A673 (cell line): Measurements from ENCODE around the gene ABCB9. TPM values are rescaled to one million over a fixed set of nuclear protein-coding genes. Genes with fewer than 3 reads are reported as not detected.

ENCODE experiments used
- BruUV-seq: library from RNA; stranded (reverse); fragments of 400-500 nt; replicated peaks from 2 replicates; lab custom pipeline; 2021; lab: Mats Ljungman, UMichigan
- CTCF ChIA-PET: fragments of 300-600 bp; sonication (Branson Sonifier 250); formaldehyde crosslinking; loops from one replicate; lab custom pipeline; 2022; ENCODE audit warnings: antibody characterized with exemption; lab: Charles Lee
- POLR2A ChIA-PET: fragments of 300-600 bp; sonication (Branson Sonifier 250); formaldehyde crosslinking; loops from one replicate; lab custom pipeline; 2022; ENCODE audit warnings: antibody characterized with exemption; ENCODE audit not compliant: low non-redundant PET; lab: Charles Lee
- DNase-seq: peaks from one replicate; pipeline ENCODE4 v3.0.0-alpha.2; 2015; ENCODE audit warnings: low spot score
- H3K27ac ChIP-seq: fragments of 200-600 bp; sonication (generic); 2 replicates; pipeline ENCODE4 v1.5.1; 2016; ENCODE audit warnings: mixed run types, low read depth, mild to moderate bottlenecking, mixed read lengths, antibody characterized with exemption, low read length; ENCODE audit not compliant: poor library complexity, severe bottlenecking
- H3K27me3 ChIP-seq: fragments of 200-600 bp; sonication (generic); replicated peaks from 2 replicates; pipeline ENCODE4 v1.6.1; 2017; ENCODE audit warnings: mixed run types, low read depth, mild to moderate bottlenecking, mixed read lengths, antibody characterized with exemption, low read length; ENCODE audit not compliant: insufficient read depth, poor library complexity
- H3K36me3 ChIP-seq: fragments of 200-600 bp; sonication (generic); 2 replicates; pipeline ENCODE4 v1.6.1; 2016; ENCODE audit warnings: mixed run types, mild to moderate bottlenecking, mixed read lengths, antibody characterized with exemption, low read length; ENCODE audit not compliant: insufficient read depth, poor library complexity, severe bottlenecking
- H3K4me1 ChIP-seq: fragments of 200-600 bp; sonication (generic); 2 replicates; pipeline ENCODE4 v1.6.1; 2017; ENCODE audit warnings: mixed run types, mild to moderate bottlenecking, mixed read lengths, antibody characterized with exemption, low read length; ENCODE audit not compliant: insufficient read depth, poor library complexity, severe bottlenecking
- H3K4me3 ChIP-seq: fragments of 200-600 bp; sonication (generic); 2 replicates; pipeline ENCODE4 v1.5.1; 2016; ENCODE audit warnings: low read depth, mixed run types, mild to moderate bottlenecking, mixed read lengths, low read length; ENCODE audit not compliant: poor library complexity, severe bottlenecking
- H3K9me3 ChIP-seq: fragments of 200-600 bp; sonication (generic); 2 replicates; pipeline ENCODE4 v1.6.1; 2016; ENCODE audit warnings: mixed run types, low read depth, mild to moderate bottlenecking, mixed read lengths, antibody characterized with exemption, low read length; ENCODE audit not compliant: poor library complexity, severe bottlenecking
- EZH2 ChIP-seq: fragments of 200-600 bp; sonication (generic); IDR thresholded peaks from 2 replicates; pipeline ENCODE4 v1.6.1; 2017; ENCODE audit warnings: borderline replicate concordance, low read depth, mild to moderate bottlenecking, mixed read lengths, antibody characterized with exemption, low read length; ENCODE audit not compliant: poor library complexity, severe bottlenecking
- intact Hi-C: fragments of 100-400 bp; cut with micrococcal nuclease; formaldehyde crosslinking; loops from one replicate; pipeline ENCODE4 v1.10.0; 2022; ENCODE audit not compliant: unreplicated experiment
- total RNA-seq: library from RNA; stranded (reverse); gene quantifications from 2 replicates; pipeline ENCODE4 v1.2.3, GENCODE V29; 2021
- TF ChIP-seq, protein P1 (sequence below): fragments of 300-800, 200-600 bp; sonication (generic); conservative IDR thresholded peaks from 2 replicates; pipeline ENCODE4 v1.5.1; 2017; ENCODE audit warnings: low read depth, mild to moderate bottlenecking, antibody characterized with exemption, low read length, moderate library complexity, mixed read lengths

Gene ABCB9
- total RNA-seq, 1 experiment from 2014 or later: 8.9 TPM

DNA sequence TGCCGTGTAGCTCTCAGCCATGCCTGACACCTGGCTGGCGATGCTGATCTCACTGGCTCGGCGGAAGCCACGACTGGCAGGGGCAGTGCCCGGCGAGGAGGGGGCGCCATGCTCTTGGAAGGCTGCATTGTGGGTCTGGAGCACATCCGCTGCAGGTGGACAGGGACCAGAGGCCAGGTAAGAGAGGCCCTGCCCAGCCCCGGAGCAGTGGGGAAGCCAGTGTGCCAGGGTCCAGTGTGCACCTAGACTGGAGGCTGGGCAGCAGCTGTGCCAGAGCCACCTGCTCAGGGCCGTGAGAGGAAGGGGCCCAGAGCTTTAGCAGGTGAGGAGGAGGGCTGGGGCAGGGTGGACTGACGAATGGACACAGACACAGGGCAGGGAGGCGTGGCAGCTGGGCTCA lies 24.3 kb upstream of the ABCB9 start:
- Histone ChIP-seq H3K36me3 (no peaks in the 10 kb centered on the region), H3K27ac (no peak overlapping the region), H3K4me1 (no peaks in the 10 kb centered on the region), H3K9me3 (no peaks in the 10 kb centered on the region), H3K4me3 (no peak overlapping the region), H3K27me3 (no peaks in the 10 kb centered on the region)
- intact Hi-C loops: no loop called here
- BruUV-seq: no TSS peak
- TF ChIP-seq, protein P1, sequence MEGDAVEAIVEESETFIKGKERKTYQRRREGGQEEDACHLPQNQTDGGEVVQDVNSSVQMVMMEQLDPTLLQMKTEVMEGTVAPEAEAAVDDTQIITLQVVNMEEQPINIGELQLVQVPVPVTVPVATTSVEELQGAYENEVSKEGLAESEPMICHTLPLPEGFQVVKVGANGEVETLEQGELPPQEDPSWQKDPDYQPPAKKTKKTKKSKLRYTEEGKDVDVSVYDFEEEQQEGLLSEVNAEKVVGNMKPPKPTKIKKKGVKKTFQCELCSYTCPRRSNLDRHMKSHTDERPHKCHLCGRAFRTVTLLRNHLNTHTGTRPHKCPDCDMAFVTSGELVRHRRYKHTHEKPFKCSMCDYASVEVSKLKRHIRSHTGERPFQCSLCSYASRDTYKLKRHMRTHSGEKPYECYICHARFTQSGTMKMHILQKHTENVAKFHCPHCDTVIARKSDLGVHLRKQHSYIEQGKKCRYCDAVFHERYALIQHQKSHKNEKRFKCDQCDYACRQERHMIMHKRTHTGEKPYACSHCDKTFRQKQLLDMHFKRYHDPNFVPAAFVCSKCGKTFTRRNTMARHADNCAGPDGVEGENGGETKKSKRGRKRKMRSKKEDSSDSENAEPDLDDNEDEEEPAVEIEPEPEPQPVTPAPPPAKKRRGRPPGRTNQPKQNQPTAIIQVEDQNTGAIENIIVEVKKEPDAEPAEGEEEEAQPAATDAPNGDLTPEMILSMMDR: no peak
- TF ChIP-seq EZH2: no peak
- CTCF ChIA-PET: no interaction called here
- POLR2A ChIA-PET: no interaction called here
- DNase-seq: no peak

DNA sequence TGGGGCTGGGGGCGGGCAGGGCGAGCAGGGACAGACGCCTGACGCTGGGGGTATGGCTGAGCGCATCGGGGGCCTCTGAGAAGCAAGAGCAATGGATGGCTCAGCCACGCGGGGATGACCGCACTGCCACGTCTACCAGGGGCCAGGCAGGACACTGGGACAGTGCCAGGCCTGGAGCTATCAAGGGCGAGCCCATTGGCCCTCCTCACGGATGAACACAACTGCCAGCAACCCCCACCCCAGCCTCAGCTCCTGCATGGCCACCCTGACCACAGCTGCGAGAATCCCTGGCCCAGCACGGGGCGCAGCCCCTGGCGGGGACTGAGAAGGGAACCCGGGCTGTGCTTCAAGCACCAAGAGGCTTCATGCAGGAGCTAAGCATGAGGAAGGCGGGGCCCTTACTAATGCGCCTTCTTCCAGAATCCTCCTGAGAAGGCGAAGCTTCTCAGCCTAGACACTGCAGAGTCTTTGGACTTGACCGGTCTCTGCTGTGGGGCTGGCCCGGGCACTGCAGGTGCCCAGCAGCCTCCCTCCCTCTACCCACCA lies 23.7 kb upstream of the ABCB9 start:
- CTCF ChIA-PET: interaction anchor here (1.0 kb wide), 1 partner anchor 248 kb away, joined by 4 read pairs; no protein-coding TSS in a partner anchor
- intact Hi-C loops: no loop called here

DNA sequence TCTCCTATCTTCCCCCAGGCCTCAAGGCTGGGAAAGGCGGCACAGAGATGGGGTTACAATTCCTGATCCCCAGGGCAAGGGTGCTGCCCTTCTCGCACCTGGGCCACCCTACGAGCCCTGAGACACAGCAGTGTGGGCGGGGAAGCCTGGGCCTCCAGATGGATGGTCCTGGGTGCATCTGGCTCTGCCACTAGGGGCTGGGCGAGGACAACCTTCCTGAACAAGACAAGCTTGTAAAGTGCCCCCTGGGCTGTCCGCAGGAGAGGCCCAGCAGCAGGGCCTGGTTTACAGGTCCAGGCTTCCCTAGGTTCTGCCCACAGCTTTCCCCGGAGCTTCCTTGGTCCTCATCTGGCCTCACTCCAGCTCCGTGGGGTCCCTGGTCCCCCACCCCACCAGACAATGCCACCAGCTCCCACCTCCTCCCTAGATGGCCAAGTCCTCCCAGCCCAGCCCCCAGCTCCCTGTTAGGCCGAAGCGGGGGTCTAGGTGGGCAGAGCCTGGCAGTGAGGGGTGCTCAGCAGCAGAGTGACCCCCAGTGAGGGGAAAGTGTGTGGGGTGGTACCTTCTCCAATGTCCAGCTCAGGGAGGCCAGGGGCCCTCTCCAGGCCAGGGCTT lies 23.1 kb upstream of the ABCB9 start:
- H3K4me1 ChIP-seq: no peaks in the 10 kb centered on the region
- TF ChIP-seq EZH2: no peak
- TF ChIP-seq, protein P1: no peak
- H3K4me3 ChIP-seq: no peak overlapping the region
- intact Hi-C loops: no loop called here
- ChIA-PET POLR2A (no interaction called here), CTCF (interaction anchor here (1.0 kb wide), 1 partner anchor 249 kb away, joined by 4 read pairs; no protein-coding TSS in a partner anchor)
- DNase-seq: no peak
- BruUV-seq: no TSS peak
- no peaks in the 10 kb centered on the region for H3K27me3 ChIP-seq
- H3K27ac ChIP-seq: no peak overlapping the region
- H3K9me3 ChIP-seq: no peaks in the 10 kb centered on the region
- H3K36me3 ChIP-seq: no peaks in the 10 kb centered on the region

More for the DNA sequence above, 23.7 kb upstream of the ABCB9 start:
- Histone ChIP-seq H3K27ac (no peak overlapping the region), H3K4me3 (no peak overlapping the region), H3K9me3 (no peaks in the 10 kb centered on the region), H3K4me1 (no peaks in the 10 kb centered on the region), H3K36me3 (no peaks in the 10 kb centered on the region), H3K27me3 (no peaks in the 10 kb centered on the region)
- DNase-seq: no peak
- POLR2A ChIA-PET: no interaction called here
- BruUV-seq: no TSS peak
- no peak for TF ChIP-seq EZH2
